ENCODE results near the gene F2RL2. TPM values are rescaled to one million over a fixed set of nuclear protein-coding genes. Genes with fewer than 3 reads are reported as not detected.

The F2RL2 gene
- total and polyA plus RNA-seq, 10 of the 15 experiments (the other 5 are each of a cell fraction or from before 2014, with no cell fraction given): 0.03 to 0.24 (median 0.08) TPM; not detected in 5

- TF ChIP-seq, protein P1, sequence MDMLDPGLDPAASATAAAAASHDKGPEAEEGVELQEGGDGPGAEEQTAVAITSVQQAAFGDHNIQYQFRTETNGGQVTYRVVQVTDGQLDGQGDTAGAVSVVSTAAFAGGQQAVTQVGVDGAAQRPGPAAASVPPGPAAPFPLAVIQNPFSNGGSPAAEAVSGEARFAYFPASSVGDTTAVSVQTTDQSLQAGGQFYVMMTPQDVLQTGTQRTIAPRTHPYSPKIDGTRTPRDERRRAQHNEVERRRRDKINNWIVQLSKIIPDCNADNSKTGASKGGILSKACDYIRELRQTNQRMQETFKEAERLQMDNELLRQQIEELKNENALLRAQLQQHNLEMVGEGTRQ (IDR thresholded peaks at IDR 0.05; ENCODE audit: borderline replicate concordance, low read depth, low read length): no peak
- no peak for TF ChIP-seq SREBF1 (IDR thresholded peaks at IDR 0.05; ENCODE audit: low read length)
- TF ChIP-seq HSF1 (IDR thresholded peaks at IDR 0.05; ENCODE audit: low read depth, low read length): no peak
These were observed 44.3 kb upstream of the F2RL2 start (continued) for GRCh38 chr5:76667495-76667894.

DNA sequence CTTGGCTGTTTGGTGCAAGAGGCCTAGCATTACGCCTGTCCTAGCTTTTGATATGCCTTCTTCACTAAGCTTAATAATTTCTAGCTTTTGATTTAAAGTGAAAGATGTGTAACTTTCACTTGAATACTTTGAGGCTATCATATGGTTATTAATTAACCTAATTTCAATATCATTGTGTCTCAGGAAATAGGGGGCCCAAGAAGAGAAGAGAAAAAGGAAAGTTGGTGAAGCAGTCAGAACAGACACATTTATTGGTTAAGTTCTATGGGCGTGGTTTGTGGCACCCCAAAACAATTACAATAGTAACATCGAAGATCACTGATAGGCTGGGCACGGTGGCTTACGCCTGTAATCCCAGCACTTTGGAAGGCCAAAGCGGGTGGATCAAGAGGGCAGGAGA lies 40.9 kb upstream of the F2RL2 start:
- in situ Hi-C loops (cut with MboI): no loop called here
- POLR2A ChIA-PET: no interaction called here
- BruUV-seq (replicated peaks): no TSS peak
- TF ChIP-seq REST (IDR thresholded peaks at IDR 0.05; ENCODE audit: low read depth, low read length) (no peak), NFIC (IDR thresholded peaks at IDR 0.05; ENCODE audit: low read depth, low read length) (no peak), SMARCA5 (IDR thresholded peaks at IDR 0.05) (no peak), IRF4 (IDR thresholded peaks at IDR 0.05; ENCODE audit: low read depth, low read length) (no peak), TARDBP (IDR thresholded peaks at IDR 0.05; ENCODE audit: borderline replicate concordance) (no peak)
- TF ChIP-seq, protein P2, sequence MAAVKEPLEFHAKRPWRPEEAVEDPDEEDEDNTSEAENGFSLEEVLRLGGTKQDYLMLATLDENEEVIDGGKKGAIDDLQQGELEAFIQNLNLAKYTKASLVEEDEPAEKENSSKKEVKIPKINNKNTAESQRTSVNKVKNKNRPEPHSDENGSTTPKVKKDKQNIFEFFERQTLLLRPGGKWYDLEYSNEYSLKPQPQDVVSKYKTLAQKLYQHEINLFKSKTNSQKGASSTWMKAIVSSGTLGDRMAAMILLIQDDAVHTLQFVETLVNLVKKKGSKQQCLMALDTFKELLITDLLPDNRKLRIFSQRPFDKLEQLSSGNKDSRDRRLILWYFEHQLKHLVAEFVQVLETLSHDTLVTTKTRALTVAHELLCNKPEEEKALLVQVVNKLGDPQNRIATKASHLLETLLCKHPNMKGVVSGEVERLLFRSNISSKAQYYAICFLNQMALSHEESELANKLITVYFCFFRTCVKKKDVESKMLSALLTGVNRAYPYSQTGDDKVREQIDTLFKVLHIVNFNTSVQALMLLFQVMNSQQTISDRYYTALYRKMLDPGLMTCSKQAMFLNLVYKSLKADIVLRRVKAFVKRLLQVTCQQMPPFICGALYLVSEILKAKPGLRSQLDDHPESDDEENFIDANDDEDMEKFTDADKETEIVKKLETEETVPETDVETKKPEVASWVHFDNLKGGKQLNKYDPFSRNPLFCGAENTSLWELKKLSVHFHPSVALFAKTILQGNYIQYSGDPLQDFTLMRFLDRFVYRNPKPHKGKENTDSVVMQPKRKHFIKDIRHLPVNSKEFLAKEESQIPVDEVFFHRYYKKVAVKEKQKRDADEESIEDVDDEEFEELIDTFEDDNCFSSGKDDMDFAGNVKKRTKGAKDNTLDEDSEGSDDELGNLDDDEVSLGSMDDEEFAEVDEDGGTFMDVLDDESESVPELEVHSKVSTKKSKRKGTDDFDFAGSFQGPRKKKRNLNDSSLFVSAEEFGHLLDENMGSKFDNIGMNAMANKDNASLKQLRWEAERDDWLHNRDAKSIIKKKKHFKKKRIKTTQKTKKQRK (IDR thresholded peaks at IDR 0.05; ENCODE audit: low read depth, low read length): no peak

More for the DNA sequence above, 40.9 kb upstream of the F2RL2 start:
- H3K9me3 ChIP-seq (replicated peaks; ENCODE audit: control insufficient read depth, insufficient read depth, low read length): no peaks in the 10 kb centered on the region
- H3K27me3 ChIP-seq (replicated peaks in 1 of 2; ENCODE audit: control insufficient read depth in 2 of 2, insufficient read depth in 2 of 2, low read length in 1 of 2): no peaks in the 10 kb centered on the region
- FAIRE-seq (no peak), ATAC-seq (no peak; the same call in 2 of the 3 replicates), DNase-seq (ENCODE audit: low read depth, low spot score) (no peak)
- 91% methylated on average over 6 of the region's 6 CpGs for WGBS (ENCODE audit: insufficient coverage, insufficient replicate concordance, low lambda C conversion rate, missing lambda C conversion rate)
- H3K4me2 ChIP-seq (ENCODE audit: control insufficient read depth, insufficient read depth): no peak overlapping the region
- no peak overlapping the region for H3K4me3 ChIP-seq
- ChIA-PET RAD21 (ENCODE audit: unreplicated experiment) (no interaction called here), SMC1A (ENCODE audit: uncharacterized antibody, unreplicated experiment) (interaction anchor here (0.6 to 1.5 kb wide), 2 partner anchors 38 to 110 kb away, joined by 3 to 4 read pairs; no protein-coding TSS in a partner anchor), CTCF (interaction anchor here (0.6 kb wide), 1 partner anchor 10 kb away, joined by 3 read pairs; no protein-coding TSS in a partner anchor)
- no peak overlapping the region for H2AFZ ChIP-seq (ENCODE audit: control insufficient read depth, low read depth, low read length)
- H4K20me1 ChIP-seq (ENCODE audit: control insufficient read depth, insufficient read depth): no peaks in the 10 kb centered on the region
- H3K4me1 ChIP-seq (ENCODE audit: control insufficient read depth, insufficient read depth, low read length): no peaks in the 10 kb centered on the region
- H3K9ac ChIP-seq (ENCODE audit: control insufficient read depth, insufficient read depth, low read length): no peak overlapping the region
- no peaks in the 10 kb centered on the region for H3K36me3 ChIP-seq (ENCODE audit: control insufficient read depth in 2 of 2, insufficient read depth in 2 of 2, low read length in 1 of 2)
- intact Hi-C loops (cut with micrococcal nuclease; ENCODE audit: unreplicated experiment): loop anchor here (10.0 kb wide), 1 partner anchor 1299 kb away; no protein-coding TSS in a partner anchor
- H3K27ac ChIP-seq (ENCODE audit: control insufficient read depth, insufficient read depth): no peak overlapping the region
- H3K79me2 ChIP-seq (ENCODE audit: control insufficient read depth, insufficient read depth, low read length): no peaks in the 10 kb centered on the region
